GM19324 (cell line): ENCODE results near the gene PLXND1.

Experiments
- ATAC-seq: cut with Tn5 transposase; IDR thresholded peaks from one replicate; pipeline ENCODE4 v1.9.1; 2021; ENCODE audit warnings: mild to moderate bottlenecking, moderate library complexity; ENCODE audit not compliant: unreplicated experiment, low FRiP score

Gene PLXND1

DNA sequence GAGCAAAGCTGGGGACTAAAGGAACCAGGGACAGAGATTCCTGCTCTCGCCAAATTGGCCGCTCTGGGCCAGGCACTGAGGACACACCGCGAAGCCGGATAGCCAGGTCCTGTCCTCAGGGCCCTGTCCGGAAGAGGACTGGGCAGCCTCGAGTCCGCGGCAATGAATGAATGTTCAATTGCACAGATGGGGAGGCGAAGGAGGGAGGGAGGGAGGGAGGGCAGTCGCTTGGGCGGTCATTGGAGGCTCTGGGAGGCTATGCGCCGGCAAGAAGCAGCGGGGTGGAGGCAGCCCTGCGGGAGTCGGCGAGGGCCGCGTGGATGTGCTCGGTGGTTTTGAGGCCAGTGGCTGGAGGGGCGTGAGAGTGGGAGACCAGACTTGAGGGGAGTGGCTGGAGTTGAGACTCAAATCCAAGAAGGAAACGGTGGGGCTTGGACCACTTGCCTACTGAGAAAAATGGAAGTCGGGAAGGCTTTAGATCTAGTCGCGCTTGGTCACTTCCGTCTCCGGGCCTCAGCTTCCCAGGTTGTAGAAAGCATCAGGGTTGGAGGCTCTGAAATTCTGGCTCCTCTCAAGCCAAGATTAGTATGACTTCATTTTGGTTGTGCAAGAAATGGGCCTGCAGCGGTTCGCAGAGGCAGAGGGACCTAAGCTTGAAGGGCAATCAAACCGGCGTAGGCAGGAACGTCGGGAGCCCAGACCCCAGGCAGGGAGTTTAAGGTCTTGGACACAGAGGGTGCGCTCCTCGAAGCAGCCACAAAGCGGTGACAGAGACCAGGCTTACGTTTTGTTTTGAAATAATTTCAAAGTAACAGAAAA is 21.1 kb upstream of the PLXND1 start:
- peak; percentile 36 for ATAC-seq

DNA sequence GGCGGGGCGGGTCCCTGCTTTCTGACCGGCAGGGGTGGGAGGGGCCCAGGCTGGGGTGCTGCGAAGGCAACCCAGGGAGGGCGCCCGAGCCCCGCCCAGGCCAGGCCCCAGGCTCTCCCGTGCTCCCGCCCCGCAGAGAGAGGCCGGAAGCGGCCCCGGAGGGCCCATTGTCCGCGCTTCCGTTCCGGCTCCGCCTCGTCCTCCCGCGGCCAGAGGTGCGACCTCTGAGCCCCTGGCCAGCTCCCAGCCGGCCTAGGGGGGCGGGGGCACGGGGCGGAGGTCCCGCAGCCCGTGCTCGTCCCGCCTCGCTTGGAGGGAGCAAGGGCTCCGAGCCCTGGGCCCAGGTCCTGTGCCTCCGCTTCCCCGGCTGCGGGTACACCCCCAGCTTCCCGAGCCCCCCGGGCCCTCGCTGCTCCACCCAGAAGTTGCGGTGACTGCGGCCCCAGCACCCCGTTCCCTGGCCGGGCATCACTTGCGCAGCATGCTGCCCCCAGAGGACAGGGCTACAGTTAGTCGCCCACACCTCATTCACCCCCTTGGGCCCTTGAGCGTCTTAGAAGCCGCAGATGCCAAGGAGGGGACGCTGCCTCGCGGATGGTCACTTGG is 20.4 kb upstream of the PLXND1 start:
- ATAC-seq = peak; percentile 92

DNA sequence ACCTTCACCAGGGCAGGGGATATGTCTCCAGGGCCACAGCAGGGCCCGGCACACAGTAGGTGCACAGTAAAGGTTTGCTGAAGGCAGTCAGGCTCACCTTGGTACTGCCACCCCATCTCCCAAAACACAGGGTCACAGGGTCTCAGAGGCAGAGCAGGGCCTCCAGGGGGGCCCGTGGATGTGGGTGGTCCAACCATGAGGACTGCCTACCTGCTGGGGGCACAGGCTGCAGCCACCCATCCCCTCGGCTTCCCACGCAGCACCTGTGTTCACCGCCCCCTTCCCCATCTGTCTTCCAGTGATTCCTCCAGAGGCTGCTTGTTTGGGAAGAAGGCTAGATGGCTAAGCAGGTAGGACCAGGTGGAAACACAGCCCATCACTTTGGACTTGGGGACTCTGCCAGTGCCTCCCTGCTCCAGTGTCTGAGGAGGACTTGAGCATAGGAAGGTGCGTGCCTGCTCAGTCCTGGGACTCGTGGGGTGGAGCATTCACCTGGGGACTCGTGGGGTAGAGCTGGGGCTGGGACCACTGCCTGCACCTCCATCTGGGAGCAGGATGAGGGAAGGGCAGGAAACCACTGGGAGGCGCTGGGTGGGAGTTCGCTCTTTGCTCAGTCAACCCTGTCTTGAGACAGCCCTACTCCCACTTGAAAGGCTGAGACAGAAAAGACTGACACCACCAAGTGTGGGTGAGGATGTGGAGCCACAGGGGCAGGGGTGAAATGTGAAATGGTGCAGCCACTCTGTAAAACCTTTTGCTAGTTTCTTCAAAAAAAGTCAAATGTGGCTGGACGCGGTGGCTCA is 18.8 kb upstream of the PLXND1 start:
- no peak for ATAC-seq

DNA sequence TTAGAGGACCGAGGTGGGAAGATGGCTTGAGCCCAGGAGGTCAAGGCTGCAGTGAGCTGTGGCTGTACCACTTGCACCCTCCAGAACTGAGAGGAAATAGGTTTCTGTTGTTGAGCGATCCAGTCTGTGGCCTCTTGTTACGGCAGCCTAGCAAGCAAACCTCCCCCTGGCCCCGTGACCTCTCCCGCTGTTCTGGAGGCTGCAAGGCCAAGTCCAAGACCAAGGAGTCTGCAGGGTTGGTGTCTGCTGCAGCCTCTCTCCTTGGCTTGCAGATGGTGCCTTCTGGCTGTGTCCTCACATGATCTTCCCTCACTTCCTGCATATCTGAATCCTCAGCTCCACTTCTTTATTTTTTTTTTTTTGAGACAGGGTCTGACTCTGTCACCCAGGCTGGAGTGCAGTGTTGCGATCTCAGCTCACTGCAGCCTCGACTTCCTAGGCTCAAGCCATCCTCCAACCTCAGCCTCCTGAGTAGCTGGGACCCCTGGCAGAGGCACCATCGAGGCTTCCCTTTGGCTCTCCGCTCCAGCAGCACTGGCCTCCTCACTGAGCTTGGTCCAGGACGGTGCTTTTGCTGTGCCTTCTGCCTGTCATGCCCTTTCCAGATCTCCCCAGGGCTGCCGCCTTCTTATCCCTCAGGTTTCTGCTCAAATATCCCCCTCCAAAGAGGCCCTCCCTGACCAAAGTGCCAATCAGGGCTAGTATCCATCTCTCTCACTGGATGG is 18.0 kb upstream of the PLXND1 start:
- ATAC-seq = no peak

DNA sequence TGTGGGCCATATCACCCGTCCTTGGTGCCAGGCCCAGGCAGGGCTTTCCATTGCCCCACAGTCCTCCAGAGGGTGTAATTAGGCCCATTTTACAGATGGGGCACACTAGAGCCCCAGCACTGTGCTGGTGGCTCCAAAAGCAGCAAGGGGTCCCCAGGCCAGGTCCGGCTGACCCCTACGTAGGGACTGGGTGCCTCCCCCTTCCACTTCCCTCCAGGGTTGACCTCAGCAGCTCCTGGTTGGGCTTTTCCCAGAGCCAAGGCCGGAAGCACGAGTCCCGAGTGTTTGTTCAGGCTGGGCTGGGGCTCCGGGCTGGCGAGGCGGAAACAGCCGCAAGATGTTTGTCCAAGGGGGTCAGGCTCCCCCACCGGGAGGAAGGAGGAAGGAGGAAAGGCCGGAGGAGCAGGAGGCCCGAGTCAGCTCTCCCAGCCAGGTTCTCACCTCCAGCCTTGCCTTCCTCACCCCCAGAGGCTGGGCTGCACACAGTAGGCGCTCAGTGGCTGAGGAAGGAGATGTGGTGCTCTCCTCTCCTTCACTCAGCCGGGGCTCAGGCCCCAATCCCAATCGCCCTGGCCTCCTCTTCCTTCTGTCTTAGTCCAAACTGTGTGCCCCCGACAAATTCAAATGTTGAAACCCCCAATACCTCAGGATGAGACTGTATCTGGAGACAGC is 17.1 kb upstream of the PLXND1 start:
- ATAC-seq = no peak

DNA sequence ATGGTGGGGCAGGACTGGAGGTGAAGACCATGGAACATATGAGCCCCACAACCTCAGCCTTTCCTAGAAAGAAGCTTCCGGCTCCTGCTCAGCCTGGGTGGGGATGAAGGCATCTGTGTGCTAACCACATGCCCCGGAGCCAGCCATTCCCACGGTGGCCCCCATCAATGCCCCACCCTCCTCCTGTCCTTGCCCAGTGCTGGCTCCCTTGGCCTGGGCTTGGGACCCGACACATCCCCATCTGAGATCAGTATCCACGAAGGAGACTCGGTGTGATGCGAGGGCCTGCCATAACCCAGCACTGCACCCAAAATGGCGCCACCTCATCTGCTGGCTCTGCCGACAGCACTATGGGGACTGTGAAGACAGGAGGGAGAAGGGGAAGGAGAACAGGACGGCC is 16.5 kb upstream of the PLXND1 start:
- no peak for ATAC-seq

DNA sequence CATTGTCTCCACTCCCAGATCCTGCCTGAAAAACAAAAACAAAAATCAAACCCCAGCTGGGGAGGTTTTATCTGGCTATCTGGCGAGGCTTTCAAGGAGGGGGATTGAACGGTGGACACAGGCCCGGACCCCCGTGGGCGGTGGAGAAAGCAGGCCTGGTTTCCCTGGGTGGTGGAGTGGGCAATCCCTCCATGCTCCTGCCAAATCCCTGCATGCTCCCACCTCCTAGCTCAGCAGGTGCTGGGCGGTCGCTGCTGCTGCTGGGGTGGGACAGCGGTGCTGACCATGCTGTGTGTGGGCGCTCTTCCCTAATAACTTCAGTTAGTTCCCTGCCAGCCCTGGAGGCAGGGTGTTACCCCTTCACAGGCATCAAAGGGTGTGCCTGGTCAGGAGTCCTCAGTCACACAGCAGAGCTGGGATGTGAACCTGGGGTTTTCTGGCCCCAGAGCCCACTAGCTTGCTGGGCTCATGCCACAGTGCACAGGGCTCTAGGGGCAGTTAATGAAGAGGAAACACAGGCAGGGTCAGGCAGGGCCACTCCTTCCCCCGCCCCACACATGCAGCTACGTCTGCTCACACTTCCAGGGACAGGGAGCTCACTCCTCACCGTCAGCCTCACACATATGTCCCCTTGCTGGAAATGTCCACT is 15.9 kb upstream of the PLXND1 start:
- ATAC-seq = no peak

DNA sequence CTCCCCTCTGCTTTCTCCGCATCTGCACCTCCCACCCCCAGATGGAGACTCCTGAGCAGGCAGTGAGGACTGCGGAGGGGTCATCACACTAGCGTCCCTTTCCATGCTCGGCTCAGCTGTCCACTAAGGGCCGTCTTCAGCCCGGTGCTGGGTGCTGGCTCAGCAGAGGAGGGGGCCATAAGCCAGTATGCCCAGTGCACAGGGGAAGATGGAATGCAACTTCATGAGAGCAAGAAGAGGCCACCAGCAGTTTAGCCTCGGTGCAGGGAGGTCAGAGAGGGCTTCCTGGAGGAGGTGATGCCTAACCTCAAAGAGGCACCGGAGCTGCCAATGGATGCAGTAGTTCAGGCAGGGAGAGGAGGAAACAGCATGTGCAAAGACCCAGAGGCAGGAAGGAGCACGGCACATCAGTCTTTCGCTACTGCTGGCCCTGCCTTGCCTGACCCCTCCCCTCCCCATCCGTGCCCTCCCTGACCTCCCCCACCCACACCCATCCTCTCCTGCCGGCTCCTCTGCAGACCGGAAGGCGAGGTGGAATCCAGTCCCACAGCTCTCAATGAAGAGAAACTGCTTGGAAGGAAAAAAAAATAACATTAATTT is 15.2 kb upstream of the PLXND1 start:
- ATAC-seq = no peak

DNA sequence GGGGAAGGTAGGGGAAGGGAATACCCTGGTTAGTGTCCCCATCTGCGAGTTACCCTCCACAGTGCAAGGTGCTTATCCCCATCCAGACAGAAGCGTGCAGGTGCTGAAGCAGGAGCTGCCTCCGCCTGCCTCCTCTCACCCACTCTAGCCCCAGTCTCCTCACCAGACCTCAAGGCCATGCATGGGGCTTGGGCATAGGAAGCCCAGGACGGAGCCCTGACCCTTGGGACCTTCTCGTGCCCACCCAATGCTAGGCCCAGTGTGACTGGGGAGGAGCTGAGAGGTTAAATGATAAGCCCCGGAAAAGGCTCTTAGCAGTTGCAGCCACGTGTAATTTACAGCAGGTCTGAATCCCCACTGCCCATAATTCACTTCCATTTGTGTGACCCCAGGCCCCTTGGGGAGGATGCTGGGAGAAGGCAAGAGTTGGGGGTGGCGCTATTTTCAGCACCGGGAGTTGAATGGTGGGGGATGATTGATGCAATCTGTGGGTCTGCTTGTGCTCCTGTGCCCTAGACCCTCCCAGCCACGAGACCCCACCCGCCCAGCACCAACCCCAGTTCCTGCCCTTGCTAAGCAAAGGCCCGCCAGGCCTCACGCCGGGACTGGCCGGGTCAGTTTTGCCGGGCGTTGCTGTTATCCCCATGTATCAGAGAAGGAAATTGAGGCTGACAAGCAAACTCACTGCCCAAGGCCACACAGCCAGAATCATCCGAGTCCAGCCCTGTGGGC is 14.5 kb upstream of the PLXND1 start:
- ATAC-seq = no peak

DNA sequence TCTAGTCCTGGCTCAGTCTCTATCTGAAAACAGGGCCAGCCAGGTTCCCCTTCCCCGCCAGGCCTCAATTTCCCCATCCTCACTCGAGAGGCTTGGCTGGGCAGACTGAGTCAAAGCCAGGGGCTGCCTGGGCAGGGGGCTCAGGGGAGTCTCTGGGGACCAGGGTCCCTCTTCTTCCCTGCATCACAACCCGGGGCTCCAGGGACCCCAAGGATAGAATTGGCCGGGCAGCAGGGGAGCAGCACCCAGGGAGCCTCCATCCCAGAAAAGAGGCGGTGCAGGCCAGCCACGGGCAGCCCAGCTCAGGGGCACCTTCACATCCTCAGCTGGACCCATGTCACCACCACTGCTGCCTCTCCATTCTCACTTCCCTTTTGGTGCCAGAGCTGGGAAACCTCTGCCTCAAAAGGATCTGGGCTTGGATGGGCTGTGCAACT is 13.3 kb upstream of the PLXND1 start:
- ATAC-seq = no peak

DNA sequence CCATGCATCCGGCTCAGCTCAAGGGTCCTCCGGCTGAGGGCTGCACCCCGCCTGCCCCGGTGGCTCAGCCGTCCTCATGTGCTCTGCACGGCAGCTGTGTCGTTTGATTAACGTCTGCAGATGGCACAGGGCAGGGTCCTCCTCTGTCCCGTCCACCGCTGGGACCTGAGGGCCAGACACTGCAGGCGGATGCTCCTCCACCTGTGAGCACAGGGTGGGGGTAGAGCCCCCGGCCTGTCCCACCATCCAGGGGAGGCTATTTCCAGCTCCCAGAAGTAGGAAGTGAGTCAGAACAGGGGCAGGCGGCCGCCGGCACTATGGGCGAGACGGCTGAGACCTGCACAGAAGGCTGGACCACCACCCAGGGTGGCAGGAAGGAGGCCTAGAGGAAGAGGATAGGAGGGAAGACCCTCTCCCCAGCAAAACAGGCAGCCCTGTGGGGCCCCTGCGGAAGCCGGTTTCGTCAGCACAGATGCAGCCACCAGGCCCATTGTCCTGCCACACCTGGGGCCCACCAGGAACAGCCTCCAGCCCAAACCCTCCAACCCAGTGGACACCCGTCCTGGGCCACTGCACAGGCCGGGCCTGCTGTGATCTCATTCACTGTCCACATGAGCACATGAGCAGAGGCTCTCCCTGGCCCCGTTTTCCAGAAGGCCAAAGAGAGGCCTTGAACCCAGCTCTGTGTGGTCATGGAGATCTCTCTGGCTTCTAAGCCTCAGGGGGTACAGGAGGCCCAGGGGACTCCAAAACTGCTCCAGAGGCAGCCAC is 12.6 kb upstream of the PLXND1 start:
- no peak for ATAC-seq

DNA sequence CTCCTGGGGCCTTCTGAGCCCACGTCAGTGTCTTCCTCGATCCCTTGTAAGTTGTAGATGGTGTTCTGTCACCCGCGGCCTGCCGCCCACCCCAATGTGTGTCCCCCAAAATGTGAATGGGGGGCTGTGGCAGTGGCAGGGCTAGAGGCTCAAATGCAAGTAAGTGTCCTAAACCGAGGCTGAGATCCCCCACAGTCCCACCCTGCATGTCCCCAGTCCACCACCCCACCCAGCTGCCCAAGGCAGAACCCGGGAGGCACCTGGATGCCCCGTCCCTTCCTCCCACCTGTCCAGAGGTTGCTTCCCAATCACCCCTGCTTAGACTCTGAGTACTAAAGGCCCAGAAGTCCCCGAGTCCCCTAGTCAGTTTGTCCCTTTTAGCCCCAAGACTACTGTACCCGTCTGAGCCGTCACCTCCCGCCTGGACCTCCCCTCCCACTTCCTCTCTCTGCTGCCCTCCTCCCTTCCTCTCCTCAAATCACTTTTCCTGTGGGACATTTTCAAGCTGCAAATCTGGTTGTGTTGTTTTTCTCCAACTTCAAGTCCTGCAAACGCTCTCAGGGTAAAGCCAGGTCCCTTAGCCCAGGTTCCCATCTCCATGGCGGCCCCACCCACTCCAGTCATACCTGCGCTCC is 11.8 kb upstream of the PLXND1 start:
- ATAC-seq = no peak

DNA sequence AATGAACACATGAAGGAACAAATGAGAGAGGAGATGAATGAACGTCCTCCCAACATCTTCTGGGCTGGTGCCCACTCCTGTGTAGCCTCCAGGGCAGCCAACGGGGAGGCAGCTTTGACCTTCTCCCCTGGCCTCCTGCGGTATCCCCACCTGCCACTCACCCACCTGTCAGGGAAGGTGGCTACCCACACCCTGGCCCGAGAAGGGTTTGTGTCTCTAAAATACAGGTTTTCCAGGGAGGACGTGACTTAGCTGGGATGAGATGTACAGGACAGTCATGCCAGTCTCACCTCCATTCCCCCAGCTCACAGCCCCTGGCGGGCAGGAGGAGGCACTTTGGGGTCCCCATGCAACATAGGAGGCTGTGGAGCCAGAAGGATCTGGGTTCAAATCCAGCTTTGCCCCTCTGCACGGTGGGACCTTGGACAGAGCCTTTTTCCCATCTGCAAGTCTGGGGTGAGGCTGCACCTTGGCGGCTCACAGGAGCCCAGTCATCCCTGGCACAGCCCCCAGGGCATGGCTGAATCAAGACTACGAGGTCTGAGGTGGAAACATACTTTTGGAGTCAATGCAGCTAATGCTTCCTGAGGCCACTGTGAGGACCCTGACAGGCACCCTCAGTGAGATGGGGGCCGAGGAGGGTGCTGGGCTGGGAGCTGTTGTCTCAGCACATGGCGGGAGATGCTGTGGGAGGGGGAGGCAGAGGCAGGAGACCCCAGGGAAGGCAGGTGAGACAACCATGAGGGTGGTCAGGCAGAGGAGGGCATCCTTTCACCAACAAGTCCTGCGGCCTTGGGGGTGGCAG is 11.1 kb upstream of the PLXND1 start:
- no peak for ATAC-seq

DNA sequence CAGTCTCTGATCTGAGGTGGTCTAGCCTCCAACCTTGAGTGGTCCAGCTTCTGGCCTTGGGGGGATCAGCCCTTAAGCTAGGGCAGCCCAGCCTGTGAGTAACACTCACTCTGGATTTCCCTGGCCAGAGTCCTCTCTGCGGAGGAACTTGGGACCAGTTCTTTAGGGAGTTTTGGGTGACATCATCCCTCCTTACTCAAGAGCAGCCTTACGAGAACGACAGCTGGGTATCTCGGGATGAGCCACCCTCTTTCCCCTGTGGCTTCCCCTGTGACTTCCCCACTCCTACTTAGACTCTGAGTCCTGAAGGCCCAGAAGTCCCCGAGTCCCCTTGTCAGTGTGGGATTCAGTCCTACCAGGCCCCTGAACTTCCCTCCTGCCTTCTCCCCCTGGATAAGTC is 10.2 kb upstream of the PLXND1 start:
- ATAC-seq = no peak

DNA sequence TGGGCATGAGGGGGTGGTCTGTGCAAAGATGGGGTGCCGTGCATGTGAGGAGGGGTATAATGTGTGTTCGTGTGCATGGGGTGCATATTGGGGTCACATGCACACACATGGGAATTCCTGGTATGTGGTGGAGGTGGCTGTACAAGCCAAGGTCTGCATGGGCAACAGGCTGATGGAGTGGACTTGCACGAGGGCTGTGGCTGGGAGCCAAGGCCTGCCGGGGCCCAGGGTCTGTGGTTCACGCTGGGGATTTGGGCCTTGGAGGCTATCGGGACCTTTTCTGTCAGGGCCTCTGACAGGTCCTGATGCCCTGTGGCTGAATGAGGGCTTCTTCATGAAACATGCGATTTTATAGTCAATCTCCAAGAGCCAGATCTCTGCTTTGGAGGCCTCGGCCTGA is 9.8 kb upstream of the PLXND1 start:
- no peak for ATAC-seq

DNA sequence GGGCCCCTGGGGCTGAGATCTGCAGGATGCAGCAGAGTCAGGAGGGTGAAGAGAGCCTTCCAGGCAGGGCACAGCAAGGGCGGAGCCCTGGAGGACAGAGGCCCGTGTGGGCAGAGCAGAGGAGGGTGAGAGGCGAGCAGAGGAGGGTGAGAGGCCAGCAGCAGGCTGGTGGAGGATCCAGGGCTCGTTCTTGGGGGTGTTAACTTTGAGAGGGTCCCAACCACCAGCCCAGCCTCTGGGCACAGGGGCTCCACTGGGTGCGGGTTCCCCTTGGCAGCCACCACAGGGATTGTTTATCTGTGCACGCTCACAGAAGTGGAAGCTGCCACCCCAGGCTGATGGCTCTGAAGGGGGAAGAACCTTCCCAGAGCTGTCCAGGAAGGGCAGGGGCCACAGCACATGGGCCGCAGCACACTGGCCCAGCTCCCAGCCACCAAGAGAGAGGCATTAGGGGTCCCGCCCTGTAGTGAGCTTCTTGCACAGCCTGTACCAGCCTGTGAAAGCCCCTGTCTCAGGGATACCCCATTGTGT is 9.3 kb upstream of the PLXND1 start:
- ATAC-seq = no peak
